ENCODE measurements around the gene SEC23IP.

Gene SEC23IP

DNA sequence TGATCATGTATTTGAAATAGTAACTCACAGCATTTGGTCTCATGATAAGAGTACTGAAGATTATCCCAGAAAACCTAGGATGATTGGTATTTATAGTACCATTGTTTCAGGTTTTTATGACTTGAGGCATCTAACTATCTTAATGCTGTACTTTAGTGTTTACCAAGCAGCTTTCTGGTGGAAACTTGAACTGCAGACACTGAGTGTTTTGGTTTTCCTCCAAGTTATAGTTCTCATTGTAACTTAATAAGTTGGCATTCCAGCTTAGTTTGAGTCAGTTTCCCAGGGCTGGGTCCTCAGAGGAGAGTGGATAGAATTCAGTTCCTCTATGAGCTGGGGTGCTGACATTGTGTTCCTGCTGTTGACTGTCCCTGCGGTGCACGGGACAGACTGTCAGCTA lies 50.4 kb downstream of the SEC23IP start:
- no peak for DNase-seq

DNA sequence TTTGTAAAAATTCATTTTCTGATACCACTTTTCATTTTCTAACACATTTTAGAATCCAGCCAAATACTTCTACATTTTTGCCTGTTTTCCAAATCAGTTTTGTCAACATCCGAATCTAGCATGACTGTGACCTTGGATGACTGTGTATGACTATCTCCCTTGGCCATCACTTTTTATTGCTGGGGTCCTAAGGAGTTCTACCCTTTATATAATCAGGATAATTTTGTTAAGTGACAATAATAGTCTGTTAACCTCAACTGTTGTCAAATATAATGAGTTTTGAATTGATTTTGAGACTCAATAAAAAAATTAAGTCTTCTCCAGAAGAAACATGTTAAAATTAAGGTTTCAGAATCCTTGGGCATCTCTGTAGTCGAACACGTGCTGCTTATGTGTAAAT lies 53.3 kb downstream of the SEC23IP start:
- no peak for DNase-seq

DNA sequence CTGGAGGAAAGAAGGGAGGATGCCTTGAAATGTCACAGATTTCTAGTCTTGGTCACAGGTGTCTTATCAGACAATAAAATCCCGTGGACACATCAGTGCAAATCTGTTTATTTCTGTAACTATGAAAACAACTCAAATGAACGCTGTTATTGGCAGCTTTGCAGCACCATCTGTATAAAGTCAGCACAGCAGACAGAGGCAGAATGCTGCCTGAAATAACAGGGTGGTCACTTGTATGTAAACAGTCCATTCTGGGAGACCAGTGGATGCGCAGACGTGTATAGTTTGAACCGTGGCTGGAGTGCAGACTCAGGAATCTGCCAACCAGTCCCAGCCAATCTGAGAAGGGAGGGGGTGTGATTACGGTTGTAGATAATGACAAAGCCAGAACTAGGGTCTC lies 54.8 kb downstream of the SEC23IP start:
- DNase-seq: no peak

DNA sequence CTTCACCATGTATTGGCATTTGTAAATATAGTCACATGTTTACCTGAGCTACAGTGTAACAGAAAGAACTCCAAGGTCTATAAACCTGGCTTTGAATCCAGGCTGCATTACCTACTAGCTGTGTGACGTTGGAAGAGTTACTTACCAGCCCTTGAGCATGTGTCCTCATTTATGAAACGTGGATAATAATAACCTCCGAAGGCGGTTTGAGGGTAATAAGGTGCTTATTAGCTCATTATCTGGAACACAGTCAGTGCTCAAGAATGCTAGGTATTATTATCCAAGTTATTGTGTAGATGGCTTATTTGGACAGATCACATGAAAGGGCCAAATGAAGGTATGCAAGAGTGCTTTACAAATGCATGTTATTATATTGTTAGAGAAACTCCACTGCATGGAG lies 64.9 kb downstream of the SEC23IP start:
- DNase-seq: no peak

DNA sequence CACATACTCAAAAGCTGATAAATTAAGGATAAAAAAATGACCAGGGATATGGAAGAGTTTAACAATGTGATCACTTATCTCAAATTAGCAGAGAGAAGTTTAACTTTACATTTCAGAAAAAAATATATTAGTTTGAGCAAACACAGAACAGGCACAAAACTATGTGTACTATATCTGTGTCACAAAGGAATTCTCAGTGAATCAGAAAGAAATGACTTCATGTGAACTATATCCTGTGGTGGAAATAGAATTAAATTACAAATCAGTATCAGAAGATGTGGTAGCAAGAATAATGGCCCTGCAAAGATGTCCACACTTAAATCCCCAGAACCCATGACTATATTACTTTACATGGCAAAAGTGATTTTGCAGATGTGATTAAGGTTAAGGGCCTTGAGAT lies 70.3 kb downstream of the SEC23IP start:
- no peak for DNase-seq

DNA sequence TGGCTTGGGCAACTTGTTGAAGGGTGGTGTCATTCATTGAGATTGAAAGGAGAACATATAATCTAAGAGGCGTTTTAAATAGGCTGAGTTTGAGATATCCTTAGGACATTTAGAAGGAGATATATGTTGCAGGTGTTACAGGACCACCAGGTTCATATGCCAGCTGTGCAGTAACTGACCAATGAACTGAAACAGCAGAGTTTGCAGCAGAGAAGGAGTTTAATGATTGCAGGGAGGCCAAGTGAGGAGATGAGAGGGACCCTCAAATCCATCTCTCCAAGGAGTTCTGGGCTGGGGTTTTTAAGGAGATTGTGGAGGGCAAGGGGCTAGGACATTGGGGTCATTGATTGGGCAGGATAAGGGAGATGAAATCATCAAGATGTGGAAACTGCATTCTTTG lies 74.5 kb downstream of the SEC23IP start:
- DNase-seq: no peak

DNA sequence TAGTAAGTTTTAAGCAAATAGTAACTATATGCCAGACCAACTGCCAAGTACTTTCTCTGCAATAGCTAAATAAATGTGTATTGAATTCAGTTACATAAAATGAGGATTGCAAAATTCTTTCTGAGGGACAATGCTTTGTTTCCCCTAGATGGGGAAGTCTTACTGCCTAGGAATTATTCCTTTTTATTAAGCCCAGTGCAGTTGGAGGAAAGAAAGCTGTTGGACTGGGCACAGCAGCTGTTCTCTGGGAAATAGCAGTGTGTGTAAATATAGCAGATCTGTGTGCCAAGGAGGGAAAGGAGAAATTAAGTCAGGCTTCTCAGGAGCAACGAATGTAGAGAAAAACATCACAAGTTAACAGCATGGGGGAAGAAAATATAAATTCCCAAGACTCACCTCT lies 77.1 kb downstream of the SEC23IP start:
- no peak for DNase-seq

DNA sequence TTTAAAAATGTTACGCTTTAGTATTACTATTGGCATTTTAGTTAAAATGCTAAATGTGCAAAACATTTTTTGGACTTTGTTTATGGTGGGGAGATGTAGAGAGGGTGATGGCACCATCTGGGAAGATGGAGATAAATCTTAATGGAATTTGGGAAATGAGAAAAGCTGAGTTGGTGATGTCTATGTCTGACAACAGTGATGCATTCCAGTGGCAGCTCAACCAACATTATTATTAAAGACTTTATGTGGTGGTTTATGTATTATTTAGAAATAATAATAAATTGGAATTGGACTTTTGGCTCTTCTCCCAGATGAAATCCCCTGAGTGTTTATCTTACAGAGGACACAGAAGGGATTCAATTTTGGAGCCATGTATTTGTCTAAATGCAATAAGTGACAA lies 77.6 kb downstream of the SEC23IP start:
- no peak for DNase-seq

- DNase-seq: no peak
These were observed 78.4 kb downstream of the SEC23IP start for GRCh38 chr10:119970963-119971362.

- DNase-seq: no peak
These were observed 80.8 kb downstream of the SEC23IP start for GRCh38 chr10:119973281-119973680.

- DNase-seq: no peak
These were observed 83.9 kb downstream of the SEC23IP start for GRCh38 chr10:119976421-119976820.

- DNase-seq: no peak
These were observed 88.6 kb downstream of the SEC23IP start for GRCh38 chr10:119980956-119981750.

DNA sequence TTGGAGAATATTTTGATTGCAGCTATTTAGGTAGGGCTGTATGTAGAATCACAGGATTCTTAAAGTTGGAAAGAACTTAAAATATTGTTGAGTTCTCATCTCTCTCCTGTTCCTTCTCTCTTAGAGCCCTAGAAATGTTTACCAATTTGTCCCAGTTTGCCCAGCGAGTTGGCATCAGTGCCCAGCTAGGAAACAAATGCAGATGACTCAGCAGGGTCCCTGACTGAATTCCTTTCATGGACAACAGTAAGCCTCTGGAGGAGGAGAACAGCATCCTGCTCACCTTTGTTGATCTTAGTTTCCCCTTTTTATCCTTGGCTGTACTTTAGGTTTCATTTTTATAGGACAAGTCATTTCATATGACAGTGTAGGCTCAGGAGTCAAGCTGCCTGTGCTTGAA lies 89.3 kb downstream of the SEC23IP start:
- DNase-seq: no peak

DNA sequence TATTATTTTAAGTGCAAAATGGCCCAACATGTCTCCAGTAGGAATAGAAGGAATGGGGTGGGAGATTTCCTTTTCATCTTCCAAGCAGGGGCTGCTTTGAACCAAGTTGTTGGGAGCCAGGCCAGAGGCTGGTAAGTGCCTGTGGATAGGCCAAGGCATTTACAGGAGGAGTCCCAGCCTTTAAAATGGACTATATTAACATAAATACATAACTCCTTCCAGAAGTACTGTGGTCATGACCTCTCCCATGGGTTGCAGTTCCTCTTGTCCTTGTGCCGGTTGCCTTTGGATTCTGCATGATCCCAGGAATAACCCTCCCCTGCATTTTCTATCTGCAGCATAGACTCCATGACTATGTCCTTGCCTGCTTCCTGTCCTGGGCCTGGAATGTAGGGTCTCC lies 95.8 kb downstream of the SEC23IP start:
- no peak for DNase-seq

DNA sequence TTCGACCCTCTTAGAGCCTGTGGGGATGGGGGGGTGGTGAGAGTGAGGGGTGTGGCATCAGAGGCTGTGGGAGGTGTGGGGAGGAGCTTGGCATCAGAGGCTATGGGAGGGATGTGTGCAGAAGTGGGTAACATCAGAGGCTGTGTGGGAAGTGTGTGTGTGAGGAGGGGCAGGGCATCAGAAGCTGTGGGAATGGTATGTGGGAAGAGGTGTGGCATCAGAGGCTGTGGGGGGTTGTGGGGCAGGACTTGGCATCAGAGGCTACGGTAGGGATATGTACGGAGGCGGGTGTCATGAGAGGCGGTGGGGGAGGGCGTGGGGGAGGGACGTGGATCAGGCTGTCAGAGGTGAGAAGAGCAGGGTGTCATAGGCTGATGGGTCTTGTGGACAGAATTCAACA lies 97.4 kb downstream of the SEC23IP start:
- DNase-seq: no peak

DNA sequence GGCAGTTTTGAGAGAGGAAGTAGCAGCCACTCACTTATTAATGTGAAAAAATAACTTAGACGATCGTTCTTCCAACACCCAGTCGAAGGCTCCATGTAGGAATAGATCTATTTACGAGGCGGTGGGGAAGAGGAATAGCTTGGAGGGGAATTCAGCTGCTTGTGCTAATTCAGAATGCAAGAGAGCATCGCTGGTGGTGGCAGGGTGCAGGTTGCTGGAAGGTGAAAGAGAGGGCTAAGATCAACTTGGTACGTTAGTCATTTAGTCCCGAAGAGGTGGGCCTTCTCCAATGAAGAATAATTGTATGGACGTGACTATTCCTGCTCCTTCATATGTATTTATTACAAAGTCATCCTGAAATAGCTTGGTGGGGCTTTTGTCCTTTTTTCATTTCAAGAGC lies 98.5 kb downstream of the SEC23IP start:
- DNase-seq: no peak

DNA sequence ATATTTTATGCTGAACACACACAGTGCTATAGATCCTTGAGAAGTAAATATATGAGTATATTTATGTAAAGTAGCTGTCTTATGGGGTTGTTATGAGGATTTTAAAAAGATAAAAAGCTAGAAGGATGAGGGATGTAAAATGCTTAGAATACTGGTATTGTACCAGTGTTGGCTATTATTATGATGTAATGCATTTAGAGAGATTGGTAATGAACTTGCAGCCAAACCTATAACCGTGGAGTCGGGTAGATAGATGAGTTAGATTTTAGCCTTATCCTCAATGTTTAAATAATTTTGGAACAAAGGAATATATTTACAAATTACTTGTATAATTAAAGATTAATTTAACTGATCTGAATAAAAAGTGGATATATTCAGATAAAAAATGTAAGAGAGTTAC lies 99.3 kb downstream of the SEC23IP start:
- no peak for DNase-seq

Measured in HCEC 1CT (cell line).